Body of pancreas (tissue), 4 donors: ENCODE measurements around the gene CFAP54.

Source experiments
- CTCF ChIP-seq, 7 experiments: fragments of 450-650 bp in 4 of 7; fragments of 200-600 bp in 3 of 7; sonication (generic) in 3 of 7; IDR thresholded peaks; one replicate each; pipeline ENCODE4 v1.5.1; 2016 to 2019; ENCODE audit warnings: antibody characterized with exemption in 7 of 7
- POLR2A ChIP-seq, 3 donors: fragments of 450-650 bp; IDR thresholded peaks; one replicate each; pipeline ENCODE4 v1.6.1; 2016; ENCODE audit warnings: antibody characterized with exemption in 3 of 3, mild to moderate bottlenecking in 2 of 3

GRCh38 chr12:96585977-96586376 lies 96.6 kb downstream of the CFAP54 start:
- TF ChIP-seq POLR2A (IDR thresholded peaks at IDR 0.05) (no peak), CTCF (IDR thresholded peaks at IDR 0.05) (no peak)
